GM13976 (cell line): ENCODE measurements around the gene RETREG1.

Experiments used
- DNase-seq: peaks from one replicate; pipeline ENCODE4 v3.0.0; 2012; ENCODE audit warnings: low spot score
- in situ Hi-C: fragments of 300-500 bp; cut with MboI; formaldehyde crosslinking; loops from one replicate; pipeline ENCODE4 v1.12.0; 2022; ENCODE audit warnings: low sequenced_read_pairs, mixed read lengths, inconsistent platforms; ENCODE audit not compliant: unreplicated experiment
- TF ChIP-seq, protein P1 (sequence below): IDR thresholded peaks from 2 replicates; pipeline ENCODE4 v1.5.1; 2012; ENCODE audit warnings: borderline replicate concordance, mild to moderate bottlenecking; ENCODE audit not compliant: insufficient read depth; ENCODE audit errors: extremely low read depth, missing control alignments, control extremely low read depth

The RETREG1 gene

DNA sequence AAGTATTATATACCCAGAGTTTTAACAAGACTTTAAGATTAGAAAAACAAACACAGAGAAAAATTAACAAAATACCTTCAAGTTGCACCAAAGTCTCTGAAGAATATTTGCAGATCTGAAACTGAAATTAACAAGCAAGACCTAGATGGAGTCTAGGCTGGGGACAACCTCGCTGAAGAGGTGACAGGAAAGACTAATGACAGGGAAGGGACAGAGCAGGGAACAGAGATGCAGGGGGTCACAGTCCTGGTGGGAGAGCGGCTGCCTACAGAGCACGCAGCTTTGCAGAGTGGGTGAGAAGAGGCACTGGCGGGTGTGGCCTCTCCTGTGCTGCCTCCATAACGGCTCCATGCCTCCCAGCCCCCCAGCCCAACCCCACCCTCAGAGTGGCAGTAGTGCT, 13.5 kb downstream of the RETREG1 start:
- in situ Hi-C loops, result no loop called here
- no peak for DNase-seq
- TF ChIP-seq, protein P1, sequence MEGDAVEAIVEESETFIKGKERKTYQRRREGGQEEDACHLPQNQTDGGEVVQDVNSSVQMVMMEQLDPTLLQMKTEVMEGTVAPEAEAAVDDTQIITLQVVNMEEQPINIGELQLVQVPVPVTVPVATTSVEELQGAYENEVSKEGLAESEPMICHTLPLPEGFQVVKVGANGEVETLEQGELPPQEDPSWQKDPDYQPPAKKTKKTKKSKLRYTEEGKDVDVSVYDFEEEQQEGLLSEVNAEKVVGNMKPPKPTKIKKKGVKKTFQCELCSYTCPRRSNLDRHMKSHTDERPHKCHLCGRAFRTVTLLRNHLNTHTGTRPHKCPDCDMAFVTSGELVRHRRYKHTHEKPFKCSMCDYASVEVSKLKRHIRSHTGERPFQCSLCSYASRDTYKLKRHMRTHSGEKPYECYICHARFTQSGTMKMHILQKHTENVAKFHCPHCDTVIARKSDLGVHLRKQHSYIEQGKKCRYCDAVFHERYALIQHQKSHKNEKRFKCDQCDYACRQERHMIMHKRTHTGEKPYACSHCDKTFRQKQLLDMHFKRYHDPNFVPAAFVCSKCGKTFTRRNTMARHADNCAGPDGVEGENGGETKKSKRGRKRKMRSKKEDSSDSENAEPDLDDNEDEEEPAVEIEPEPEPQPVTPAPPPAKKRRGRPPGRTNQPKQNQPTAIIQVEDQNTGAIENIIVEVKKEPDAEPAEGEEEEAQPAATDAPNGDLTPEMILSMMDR, result no peak

DNA sequence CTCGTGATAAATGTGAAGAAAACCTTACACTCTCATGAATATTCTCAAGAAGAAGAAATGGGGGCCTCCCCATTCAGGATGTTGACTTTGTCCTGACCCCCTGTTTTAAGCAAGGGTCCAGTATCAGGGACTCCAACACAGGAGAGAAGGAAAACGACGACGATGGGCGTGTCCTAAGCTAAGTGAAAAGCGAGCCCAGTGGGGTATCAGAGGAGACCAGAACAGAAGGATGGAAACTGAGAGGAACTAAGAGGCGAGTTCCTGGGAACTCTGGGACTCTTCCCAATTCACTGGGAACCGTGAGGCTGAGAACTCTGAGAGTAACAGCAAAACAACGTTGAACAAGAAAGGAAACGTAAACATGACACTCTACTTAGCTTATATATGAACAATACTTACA, 14.6 kb downstream of the RETREG1 start:
- in situ Hi-C loops, result no loop called here
- DNase-seq, result no peak
- TF ChIP-seq, protein P1, result no peak

DNA sequence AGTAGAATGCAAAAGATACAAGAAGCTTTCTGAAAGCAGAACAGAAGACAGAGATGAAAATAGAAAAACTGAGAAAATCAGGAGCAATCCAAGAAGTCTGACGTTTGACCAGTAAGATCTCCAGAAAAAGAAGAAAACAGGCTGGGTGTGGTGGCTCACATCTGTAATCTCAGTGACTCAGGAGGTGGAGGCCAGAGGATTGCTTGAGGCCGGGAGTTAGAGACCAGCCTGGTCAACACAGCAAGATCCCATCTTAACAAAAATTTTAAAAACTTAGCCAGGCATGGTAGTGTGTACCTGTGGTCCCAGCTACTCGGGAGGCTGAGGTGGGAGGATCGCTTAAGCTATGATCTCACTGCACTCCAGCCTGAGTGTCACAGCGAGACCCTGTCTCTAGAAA, 15.9 kb downstream of the RETREG1 start:
- no peak for DNase-seq
- in situ Hi-C loops, result no loop called here
- TF ChIP-seq, protein P1, result no peak

DNA sequence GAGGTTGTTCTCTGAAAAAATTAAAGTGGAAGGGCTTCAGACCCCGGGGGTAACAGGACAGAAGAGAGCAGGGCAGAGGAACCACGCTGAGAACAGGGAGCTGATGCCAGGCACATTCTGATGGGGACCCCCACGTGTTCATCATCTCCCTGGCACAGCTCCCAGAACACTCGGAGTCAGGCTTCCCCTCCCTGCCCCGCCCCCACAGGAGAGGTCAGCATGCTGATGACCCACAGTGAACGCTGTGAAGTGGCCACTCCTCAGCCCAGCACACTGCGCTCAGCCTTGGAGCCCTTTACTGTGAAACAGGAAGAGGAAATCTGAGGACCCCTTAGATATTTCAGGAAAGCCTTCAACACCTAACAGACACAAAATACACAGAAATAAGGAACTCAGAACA, 16.4 kb downstream of the RETREG1 start:
- TF ChIP-seq, protein P1, result no peak
- no peak for DNase-seq
- in situ Hi-C loops, result no loop called here

DNA sequence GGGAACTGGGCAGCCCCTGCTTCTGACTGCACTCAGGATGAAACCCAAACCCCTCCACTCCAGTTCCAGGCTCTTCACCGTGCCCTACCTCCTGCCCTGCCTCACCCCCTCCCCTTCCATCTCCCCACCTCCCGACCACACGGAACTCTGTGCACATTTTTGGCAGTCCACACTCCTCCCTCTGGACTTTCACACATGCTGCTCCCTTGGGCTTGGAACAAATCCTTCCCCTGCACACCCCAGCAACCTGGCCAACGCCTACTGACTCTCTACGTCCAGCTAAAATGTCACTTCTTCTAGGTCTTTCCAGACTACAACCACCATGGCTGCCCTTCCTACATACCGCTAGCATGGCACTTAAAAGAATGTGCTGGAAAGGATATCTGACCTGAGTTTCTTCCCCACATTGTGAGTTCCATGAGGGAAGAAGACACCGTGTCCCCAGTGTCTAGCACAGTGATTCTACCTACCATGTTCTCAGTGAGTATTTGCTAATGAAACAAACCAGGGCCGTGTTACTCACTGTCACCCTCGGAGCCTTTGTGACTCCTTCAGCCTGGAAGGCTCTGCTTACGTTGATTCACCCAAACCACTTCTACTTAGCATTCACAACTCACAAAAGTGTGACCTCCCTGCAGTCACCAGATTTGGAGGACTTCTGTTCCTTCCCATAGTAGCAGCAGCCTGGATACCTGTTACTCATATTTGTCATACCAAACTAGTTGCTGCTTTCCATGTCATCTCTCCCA, 18.7 kb downstream of the RETREG1 start:
- DNase-seq, result no peak
- TF ChIP-seq, protein P1, result no peak
- in situ Hi-C loops, result no loop called here

DNA sequence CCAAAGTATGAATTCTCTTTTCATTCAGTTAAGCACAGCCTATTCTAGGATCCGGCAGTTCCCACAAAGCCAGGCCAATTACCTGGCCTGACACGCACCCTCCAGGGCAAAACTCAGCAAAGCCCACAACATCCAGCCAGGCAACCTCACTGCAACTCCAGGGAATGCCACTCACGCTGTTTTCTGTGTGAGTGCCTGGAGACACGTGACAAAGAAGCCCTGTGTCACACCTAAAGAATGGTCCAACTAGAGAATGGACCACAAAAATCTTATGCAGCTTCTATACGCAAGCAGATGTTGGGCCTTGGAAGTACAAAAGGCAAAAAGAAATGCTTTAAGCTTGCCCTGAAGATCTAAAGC, 20.2 kb downstream of the RETREG1 start:
- in situ Hi-C loops, result no loop called here
- TF ChIP-seq, protein P1, result no peak
- no peak for DNase-seq
